ENCODE data around the gene PERM1. TPM values are rescaled to one million over a fixed set of nuclear protein-coding genes. Genes with fewer than 3 reads are reported as not detected.
A peak's percentile ranks its signal among the peaks of the same experiment; 100 is the strongest.

Gene PERM1
- total and polyA plus RNA-seq, 9 of the 15 experiments (the other 6 are each of a cell fraction or from before 2014, with no cell fraction given): not detected

DNA sequence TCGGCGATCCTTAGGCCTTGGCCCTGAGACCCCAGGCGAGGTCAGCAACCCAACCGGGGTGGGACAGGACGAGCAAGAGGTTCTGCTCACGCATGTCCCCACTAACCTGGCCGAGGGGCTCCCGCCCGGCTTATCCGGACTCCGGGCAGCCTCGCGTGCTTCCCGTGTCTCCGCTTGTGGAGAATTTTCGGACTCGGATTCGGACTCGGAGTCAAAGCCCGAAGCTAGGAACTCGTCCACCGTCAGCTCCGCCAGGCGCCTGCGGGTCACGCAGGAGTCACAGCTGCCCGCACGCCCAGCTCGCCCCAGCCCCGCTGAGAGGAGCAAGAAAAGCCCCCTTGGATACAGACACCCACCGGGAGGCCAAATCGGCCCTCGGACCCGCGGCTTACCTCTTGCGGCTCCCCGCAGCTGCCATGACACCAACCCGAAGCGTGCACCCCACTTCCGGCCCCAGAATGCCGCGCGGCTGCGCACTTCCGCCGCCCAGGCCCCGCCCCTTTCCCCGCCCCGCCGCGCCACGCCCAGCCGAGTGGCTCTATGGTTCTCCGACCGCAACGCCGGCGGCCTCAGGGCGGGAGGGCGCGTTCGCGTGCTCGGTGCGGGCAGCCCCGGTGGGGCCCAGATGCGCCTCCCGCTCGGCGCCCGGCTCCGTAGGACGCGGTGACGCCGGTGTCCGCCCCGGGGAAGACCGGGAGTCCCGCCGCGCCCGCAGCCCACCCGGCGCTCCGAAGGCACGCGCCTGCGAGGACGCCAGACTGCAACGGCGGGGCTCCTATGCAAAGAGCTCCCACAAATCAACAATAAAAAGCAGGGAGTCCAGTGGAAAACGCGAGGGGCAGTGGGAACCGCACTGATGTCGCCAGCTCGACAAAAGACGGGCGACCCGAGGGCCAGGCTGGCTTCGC, 22.8 kb downstream of the PERM1 start, which contains the start of gene NOC2L (continued):
- TF ChIP-seq, protein P1, sequence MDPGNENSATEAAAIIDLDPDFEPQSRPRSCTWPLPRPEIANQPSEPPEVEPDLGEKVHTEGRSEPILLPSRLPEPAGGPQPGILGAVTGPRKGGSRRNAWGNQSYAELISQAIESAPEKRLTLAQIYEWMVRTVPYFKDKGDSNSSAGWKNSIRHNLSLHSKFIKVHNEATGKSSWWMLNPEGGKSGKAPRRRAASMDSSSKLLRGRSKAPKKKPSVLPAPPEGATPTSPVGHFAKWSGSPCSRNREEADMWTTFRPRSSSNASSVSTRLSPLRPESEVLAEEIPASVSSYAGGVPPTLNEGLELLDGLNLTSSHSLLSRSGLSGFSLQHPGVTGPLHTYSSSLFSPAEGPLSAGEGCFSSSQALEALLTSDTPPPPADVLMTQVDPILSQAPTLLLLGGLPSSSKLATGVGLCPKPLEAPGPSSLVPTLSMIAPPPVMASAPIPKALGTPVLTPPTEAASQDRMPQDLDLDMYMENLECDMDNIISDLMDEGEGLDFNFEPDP (CRISPR knock-in tag; IDR thresholded peaks at IDR 0.05): no peak
- TF ChIP-seq FOXJ3 (CRISPR knock-in tag; IDR thresholded peaks at IDR 0.05) (no peak), SRF (CRISPR knock-in tag; IDR thresholded peaks at IDR 0.05) (no peak), ZKSCAN3 (CRISPR knock-in tag; IDR thresholded peaks at IDR 0.05) (no peak), PURB (CRISPR knock-in tag; IDR thresholded peaks at IDR 0.05; ENCODE audit: low read depth) (no peak), RBM15 (IDR thresholded peaks at IDR 0.05; ENCODE audit: insufficient read depth, low read length) (no peak), HNRNPUL1 (IDR thresholded peaks at IDR 0.05; ENCODE audit: low read length) (no peak), ZBTB7A (IDR thresholded peaks at IDR 0.05; ENCODE audit: borderline replicate concordance, control insufficient read depth, low read depth, low read length) (peak; percentile 45; the same call in 1 of the 2 replicates), ARID1B (IDR thresholded peaks at IDR 0.05) (no peak), TEAD4 (IDR thresholded peaks at IDR 0.05; ENCODE audit: low read length) (no peak), TEAD4 (CRISPR knock-in tag; IDR thresholded peaks at IDR 0.05; ENCODE audit: borderline replicate concordance) (peak; percentile 70; the same call in 1 of the 2 replicates), KAT7 (CRISPR knock-in tag; IDR thresholded peaks at IDR 0.05; ENCODE audit: borderline replicate concordance) (no peak), SP1 (CRISPR knock-in tag; IDR thresholded peaks at IDR 0.05) (peak; percentile 96), RFX5 (IDR thresholded peaks at IDR 0.05; ENCODE audit: low read depth, low read length) (no peak), EP400 (IDR thresholded peaks at IDR 0.05) (peak; percentile 95)
- TF ChIP-seq, protein P2, sequence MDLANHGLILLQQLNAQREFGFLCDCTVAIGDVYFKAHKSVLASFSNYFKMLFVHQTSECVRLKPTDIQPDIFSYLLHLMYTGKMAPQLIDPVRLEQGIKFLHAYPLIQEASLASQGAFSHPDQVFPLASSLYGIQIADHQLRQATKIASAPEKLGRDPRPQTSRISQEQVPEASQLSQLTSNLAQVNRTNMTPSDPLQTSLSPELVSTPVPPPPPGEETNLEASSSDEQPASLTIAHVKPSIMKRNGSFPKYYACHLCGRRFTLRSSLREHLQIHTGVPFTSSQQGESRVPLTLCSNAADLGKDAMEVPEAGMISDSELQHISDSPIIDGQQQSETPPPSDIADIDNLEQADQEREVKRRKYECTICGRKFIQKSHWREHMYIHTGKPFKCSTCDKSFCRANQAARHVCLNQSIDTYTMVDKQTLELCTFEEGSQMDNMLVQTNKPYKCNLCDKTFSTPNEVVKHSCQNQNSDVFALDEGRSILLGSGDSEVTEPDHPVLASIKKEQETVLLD (IDR thresholded peaks at IDR 0.05): no peak
- TF ChIP-seq, protein P3, sequence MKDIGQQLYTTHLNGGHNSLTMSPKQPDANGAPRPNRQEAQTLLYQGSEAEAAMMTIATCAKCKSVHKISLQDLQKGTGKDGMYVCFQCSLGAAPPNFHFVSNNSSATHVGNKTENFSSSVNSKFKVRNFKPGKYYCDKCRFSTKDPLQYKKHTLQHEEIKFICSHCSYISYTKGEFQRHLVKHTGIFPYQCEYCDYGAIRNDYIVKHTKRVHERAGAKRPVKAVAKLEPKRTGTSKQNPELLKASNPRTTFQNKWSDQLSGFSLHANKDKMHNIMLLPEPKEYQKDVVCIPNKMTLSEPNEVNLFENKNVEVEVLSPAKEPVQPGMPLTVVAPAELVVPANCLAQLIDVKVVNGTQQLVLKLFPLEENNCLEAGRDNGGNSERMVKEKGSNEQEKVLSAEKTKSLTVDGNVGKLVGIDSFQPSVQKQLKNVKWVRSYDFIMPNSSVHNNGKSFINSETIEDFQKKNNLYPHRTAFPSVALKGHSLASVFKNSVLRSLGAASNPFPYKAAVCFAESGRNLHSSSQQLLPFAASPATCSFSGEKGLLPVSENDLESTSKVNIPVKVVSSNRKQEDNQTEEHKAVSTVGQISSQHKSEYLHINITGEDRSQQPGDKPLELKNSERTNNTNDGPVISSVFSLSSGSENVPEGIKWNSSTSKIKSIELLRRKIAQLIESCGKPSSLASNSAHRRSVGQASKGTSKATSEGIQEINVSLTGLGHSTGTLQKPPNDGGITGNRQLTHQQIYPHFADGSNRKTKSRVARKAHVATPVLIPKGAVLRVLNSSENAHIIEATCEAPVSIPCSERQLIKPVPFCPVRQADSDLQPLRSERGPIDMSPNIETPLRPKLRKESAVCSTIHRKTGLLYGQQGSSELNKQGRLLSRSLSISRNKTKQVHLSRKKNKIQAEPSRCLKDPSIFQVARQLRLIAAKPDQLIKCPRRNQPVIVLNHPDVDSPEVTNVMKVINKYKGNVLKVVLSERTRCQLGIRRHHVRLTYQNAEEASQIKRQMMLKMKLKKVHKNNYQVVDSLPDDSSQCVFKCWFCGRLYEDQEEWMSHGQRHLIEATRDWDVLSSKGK (CRISPR knock-in tag; IDR thresholded peaks at IDR 0.05): no peak
- TF ChIP-seq, protein P4, sequence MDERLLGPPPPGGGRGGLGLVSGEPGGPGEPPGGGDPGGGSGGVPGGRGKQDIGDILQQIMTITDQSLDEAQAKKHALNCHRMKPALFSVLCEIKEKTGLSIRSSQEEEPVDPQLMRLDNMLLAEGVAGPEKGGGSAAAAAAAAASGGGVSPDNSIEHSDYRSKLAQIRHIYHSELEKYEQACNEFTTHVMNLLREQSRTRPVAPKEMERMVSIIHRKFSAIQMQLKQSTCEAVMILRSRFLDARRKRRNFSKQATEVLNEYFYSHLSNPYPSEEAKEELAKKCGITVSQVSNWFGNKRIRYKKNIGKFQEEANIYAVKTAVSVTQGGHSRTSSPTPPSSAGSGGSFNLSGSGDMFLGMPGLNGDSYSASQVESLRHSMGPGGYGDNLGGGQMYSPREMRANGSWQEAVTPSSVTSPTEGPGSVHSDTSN (CRISPR knock-in tag; IDR thresholded peaks at IDR 0.05; ENCODE audit: low read depth): no peak
- TF ChIP-seq, protein P4 (tag; conservative IDR thresholded peaks at IDR 0.05; ENCODE audit: low read depth): no peak

Data from K562 (cell line).